GM12892 (cell line): Measurements from ENCODE around the gene CDKAL1.

Source experiments
- POLR2A ChIP-seq: IDR thresholded peaks from 2 replicates; pipeline ENCODE4 v1.6.1; 2011; ENCODE audit warnings: low read depth, low read length, control low read depth
- POLR2AphosphoS5 ChIP-seq: IDR thresholded peaks from 2 replicates; pipeline ENCODE4 v1.6.1; 2011; ENCODE audit warnings: low read depth, low read length, control low read depth
- TAF1 ChIP-seq: IDR thresholded peaks from 2 replicates; pipeline ENCODE4 v1.6.1; 2011; ENCODE audit warnings: low read depth, mild to moderate bottlenecking, control low read depth, low read length, borderline replicate concordance

- TF ChIP-seq POLR2AphosphoS5 = no peak
- no peak for TF ChIP-seq POLR2A
- no peak for TF ChIP-seq TAF1
These were observed 156.9 kb downstream of the CDKAL1 start for GRCh38 chr6:20691185-20691584.
